SU-DHL-6 (cell line): ENCODE data around the gene EPB41L4B.

ENCODE experiments used
- H2AFZ ChIP-seq: fragments of 200-600 bp; sonication (generic); 2 replicates; pipeline ENCODE4 v1.6.1; 2014; ENCODE audit warnings: low read depth, mild to moderate bottlenecking, moderate library complexity, mixed read lengths, antibody characterized with exemption, low read length; ENCODE audit not compliant: severe bottlenecking
- H3F3A ChIP-seq: fragments of 200-600 bp; shearing (Covaris generic); 2 replicates; pipeline ENCODE4 v1.6.0; 2016; ENCODE audit warnings: antibody characterized with exemption, mild to moderate bottlenecking; ENCODE audit not compliant: insufficient read depth
- H3K27ac ChIP-seq: fragments of 200-600 bp; sonication (generic); 2 replicates; pipeline ENCODE4 v1.5.1; 2016; ENCODE audit warnings: low read depth, mild to moderate bottlenecking, low read length, moderate library complexity, mixed read lengths
- H3K27me3 ChIP-seq: fragments of 200-600 bp; sonication (generic), shearing (Covaris generic); 2 replicates; pipeline ENCODE4 v1.6.0; 2014; ENCODE audit warnings: mild to moderate bottlenecking, low read length
- H3K36me3 ChIP-seq: fragments of 200-600 bp; sonication (generic); 2 replicates; pipeline ENCODE4 v1.6.1; 2014; ENCODE audit warnings: mild to moderate bottlenecking, low read length, mixed read lengths
- H3K4me2 ChIP-seq: fragments of 300-600, 200-600 bp; shearing (Covaris generic), sonication (generic); 2 replicates; pipeline ENCODE4 v1.6.0; 2014; ENCODE audit warnings: low read length, low read depth, mild to moderate bottlenecking; ENCODE audit not compliant: poor library complexity, severe bottlenecking
- H3K4me3 ChIP-seq: fragments of 200-600 bp; sonication (generic); 2 replicates; pipeline ENCODE4 v1.5.1; 2014; ENCODE audit warnings: antibody characterized with exemption, low read length, mild to moderate bottlenecking, mixed read lengths; ENCODE audit not compliant: insufficient read depth, poor library complexity, severe bottlenecking
- H3K79me2 ChIP-seq: fragments of 200-600 bp; sonication (generic); 2 replicates; pipeline ENCODE4 v1.6.1; 2014; ENCODE audit warnings: mild to moderate bottlenecking, low read length, moderate library complexity; ENCODE audit not compliant: insufficient read depth
- H3K9ac ChIP-seq: fragments of 200-600 bp; sonication (generic); 2 replicates; pipeline ENCODE4 v1.7.0; 2014; ENCODE audit warnings: mild to moderate bottlenecking, low read length
- H3K9me2 ChIP-seq: fragments of 200-600 bp; sonication (generic); replicated peaks from 2 replicates; pipeline ENCODE4 v1.6.1; 2014; ENCODE audit warnings: low read length; ENCODE audit not compliant: insufficient read depth
- H3K9me3 ChIP-seq: fragments of 200-600 bp; sonication (generic); 2 replicates; pipeline ENCODE4 v1.6.1; 2014; ENCODE audit warnings: low read length, mixed read lengths; ENCODE audit not compliant: insufficient read depth
- H4K20me1 ChIP-seq: fragments of 200-600 bp; sonication (generic); 2 replicates; pipeline ENCODE4 v1.6.1; 2014; ENCODE audit warnings: low read depth, mild to moderate bottlenecking, antibody characterized with exemption, low read length, moderate library complexity, mixed read lengths
- EZH2phosphoT487 ChIP-seq: fragments of 200-600 bp; sonication (generic), shearing (Covaris generic); conservative IDR thresholded peaks from 2 replicates; pipeline ENCODE4 v1.6.1; 2018; ENCODE audit warnings: mild to moderate bottlenecking, antibody characterized with exemption, low read length, moderate library complexity, mixed read lengths
- TF ChIP-seq, protein P1 (sequence below): fragments of 200-600 bp; sonication (generic); IDR thresholded peaks from one replicate; pipeline ENCODE4 v1.5.1; 2017; ENCODE audit warnings: antibody characterized with exemption, mild to moderate bottlenecking, low read length, moderate library complexity; ENCODE audit not compliant: insufficient read depth, poor library complexity, severe bottlenecking

Gene EPB41L4B

DNA sequence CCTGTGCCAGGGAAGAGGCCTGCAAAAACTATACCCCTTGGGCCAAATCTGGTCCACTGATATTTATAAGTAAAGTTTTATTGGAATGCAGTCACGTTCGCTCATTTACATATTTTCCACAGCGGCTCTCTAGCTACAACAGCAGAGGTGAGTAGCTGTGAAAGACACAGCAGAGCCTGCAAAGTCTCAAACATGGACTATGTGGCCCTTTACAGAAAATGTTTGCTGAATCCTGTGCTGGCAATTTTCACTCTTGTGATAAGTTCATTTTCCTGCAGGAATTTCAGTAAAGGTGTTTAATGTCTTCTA is 70.1 kb downstream of the EPB41L4B start:
- no peaks in the 10 kb centered on the region for H3K9me2 ChIP-seq
- H3K27me3 ChIP-seq = no peaks in the 10 kb centered on the region
- H3K79me2 ChIP-seq = no peaks in the 10 kb centered on the region
- H3K9ac ChIP-seq = no peak overlapping the region
- no peaks in the 10 kb centered on the region for H3K9me3 ChIP-seq
- no peak overlapping the region for H3K4me3 ChIP-seq
- no peaks in the 10 kb centered on the region for H3K36me3 ChIP-seq
- no peak overlapping the region for H3K4me2 ChIP-seq
- H3K27ac ChIP-seq = no peak overlapping the region
- H3F3A ChIP-seq = no peaks in the 10 kb centered on the region
- H4K20me1 ChIP-seq = no peaks in the 10 kb centered on the region
- TF ChIP-seq, protein P1, sequence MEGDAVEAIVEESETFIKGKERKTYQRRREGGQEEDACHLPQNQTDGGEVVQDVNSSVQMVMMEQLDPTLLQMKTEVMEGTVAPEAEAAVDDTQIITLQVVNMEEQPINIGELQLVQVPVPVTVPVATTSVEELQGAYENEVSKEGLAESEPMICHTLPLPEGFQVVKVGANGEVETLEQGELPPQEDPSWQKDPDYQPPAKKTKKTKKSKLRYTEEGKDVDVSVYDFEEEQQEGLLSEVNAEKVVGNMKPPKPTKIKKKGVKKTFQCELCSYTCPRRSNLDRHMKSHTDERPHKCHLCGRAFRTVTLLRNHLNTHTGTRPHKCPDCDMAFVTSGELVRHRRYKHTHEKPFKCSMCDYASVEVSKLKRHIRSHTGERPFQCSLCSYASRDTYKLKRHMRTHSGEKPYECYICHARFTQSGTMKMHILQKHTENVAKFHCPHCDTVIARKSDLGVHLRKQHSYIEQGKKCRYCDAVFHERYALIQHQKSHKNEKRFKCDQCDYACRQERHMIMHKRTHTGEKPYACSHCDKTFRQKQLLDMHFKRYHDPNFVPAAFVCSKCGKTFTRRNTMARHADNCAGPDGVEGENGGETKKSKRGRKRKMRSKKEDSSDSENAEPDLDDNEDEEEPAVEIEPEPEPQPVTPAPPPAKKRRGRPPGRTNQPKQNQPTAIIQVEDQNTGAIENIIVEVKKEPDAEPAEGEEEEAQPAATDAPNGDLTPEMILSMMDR = no peak
- TF ChIP-seq EZH2phosphoT487 = no peak
- H2AFZ ChIP-seq = no peak overlapping the region

DNA sequence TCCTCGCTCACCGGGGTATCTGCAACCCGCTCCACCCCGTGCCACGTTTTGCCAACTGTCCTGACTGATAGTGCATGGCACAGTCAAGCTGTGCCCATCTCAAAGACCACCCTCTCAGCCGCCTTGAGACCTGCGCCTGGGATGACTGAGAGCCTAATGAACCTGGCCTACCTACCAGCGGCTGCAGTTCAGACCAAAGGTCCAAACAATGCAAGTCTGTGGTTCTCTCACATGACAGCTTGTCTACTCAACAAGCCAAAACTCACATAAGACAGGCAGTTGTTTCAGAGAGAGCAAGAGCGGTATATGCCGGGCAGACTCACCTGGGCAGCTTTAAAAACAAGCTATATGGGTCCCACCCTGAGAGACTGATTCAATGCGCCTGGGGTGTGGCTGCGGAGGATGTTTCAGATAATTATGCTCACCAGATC is 70.5 kb downstream of the EPB41L4B start:
- Histone ChIP-seq H3K36me3 (no peaks in the 10 kb centered on the region), H3K4me3 (no peak overlapping the region), H4K20me1 (no peaks in the 10 kb centered on the region), H3K27me3 (no peaks in the 10 kb centered on the region), H3F3A (no peaks in the 10 kb centered on the region), H3K9ac (no peak overlapping the region), H3K4me2 (no peak overlapping the region), H3K9me2 (no peaks in the 10 kb centered on the region), H2AFZ (no peak overlapping the region), H3K27ac (no peak overlapping the region), H3K79me2 (no peaks in the 10 kb centered on the region), H3K9me3 (no peaks in the 10 kb centered on the region)
- no peak for TF ChIP-seq EZH2phosphoT487
- TF ChIP-seq, protein P1 = no peak

DNA sequence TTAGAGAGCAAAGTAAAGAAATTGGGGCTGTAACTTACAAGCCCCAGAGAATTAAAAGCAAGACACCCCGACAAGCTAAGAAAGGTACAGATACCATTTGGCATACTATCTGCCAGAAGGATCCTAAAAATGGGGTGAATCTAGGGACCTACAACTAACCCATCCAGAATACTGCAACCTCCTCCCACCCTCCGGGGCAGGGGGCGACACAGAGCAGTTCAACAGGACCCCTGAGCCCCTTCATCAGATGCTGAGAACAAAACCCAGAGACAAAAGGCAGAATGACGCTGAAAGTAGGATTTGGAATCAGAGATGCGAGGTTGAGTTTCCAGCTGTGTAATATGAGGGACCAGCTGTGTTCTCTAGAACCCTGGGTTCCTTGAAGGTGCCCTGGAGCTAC is 71.2 kb downstream of the EPB41L4B start:
- Histone ChIP-seq H2AFZ (no peak overlapping the region), H3K4me2 (no peak overlapping the region), H3K4me3 (no peak overlapping the region), H4K20me1 (no peaks in the 10 kb centered on the region), H3K79me2 (no peaks in the 10 kb centered on the region), H3K36me3 (no peaks in the 10 kb centered on the region), H3K9me2 (no peaks in the 10 kb centered on the region), H3F3A (no peaks in the 10 kb centered on the region), H3K9me3 (no peaks in the 10 kb centered on the region), H3K27me3 (no peaks in the 10 kb centered on the region), H3K9ac (no peak overlapping the region), H3K27ac (no peak overlapping the region)
- TF ChIP-seq, protein P1 = no peak
- no peak for TF ChIP-seq EZH2phosphoT487

DNA sequence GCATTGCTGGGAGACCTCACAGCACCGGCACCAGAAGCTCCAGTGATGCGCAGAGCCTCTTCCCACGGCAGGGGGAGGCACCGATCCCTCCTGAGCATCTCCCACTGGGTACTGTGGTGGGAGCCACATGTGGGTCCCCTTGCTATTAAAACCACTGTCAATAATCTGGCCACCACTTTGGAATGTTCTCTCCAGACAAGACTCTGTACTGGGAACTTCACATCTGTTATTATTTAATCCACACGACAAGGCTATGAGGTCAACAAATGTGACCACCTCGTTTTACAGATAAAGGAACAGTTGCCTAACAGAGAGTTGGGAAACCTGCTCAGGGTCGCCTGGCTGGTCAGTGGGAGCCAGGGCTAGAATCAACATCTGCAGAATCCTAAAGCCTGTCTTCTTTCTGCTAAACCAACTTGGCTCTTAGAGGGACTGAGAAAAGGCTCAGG is 72.7 kb downstream of the EPB41L4B start:
- no peak overlapping the region for H2AFZ ChIP-seq
- no peaks in the 10 kb centered on the region for H3K27me3 ChIP-seq
- no peak for TF ChIP-seq EZH2phosphoT487
- TF ChIP-seq, protein P1 = no peak
- no peak overlapping the region for H3K4me2 ChIP-seq
- no peak overlapping the region for H3K4me3 ChIP-seq
- no peaks in the 10 kb centered on the region for H3K9me3 ChIP-seq
- no peak overlapping the region for H3K27ac ChIP-seq
- H3K36me3 ChIP-seq = no peaks in the 10 kb centered on the region
- H3K9me2 ChIP-seq = no peaks in the 10 kb centered on the region
- H4K20me1 ChIP-seq = no peaks in the 10 kb centered on the region
- H3K79me2 ChIP-seq = no peaks in the 10 kb centered on the region
- H3F3A ChIP-seq = no peaks in the 10 kb centered on the region
- H3K9ac ChIP-seq = no peak overlapping the region
